ENCODE results near the gene CDC20B.
"Not testable (repeated sequence)": the region's sequence is repeated elsewhere in the genome, so short reads cannot be mapped to it uniquely, and the experiment has no call there.

The CDC20B gene

DNA sequence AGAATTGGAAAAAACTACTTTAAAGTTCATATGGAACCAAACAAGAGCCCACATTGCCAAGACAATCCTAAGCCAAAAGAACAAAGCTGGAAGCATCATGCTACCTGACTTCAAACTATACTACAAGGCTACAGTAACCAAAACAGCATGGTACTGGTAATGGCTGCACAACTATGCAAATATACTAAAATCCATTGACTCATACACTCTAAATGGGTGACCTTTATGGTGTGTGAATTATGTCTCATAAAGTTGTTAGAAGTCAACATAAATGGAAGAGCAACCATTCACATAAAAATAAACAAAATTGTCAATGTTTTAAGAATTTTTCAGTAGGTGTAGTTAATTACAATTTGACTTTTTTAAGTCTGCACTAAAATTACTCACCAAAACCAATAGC lies 71.8 kb downstream of the CDC20B start:
- not testable (repeated sequence) for H3K36me3 ChIP-seq (ENCODE audit: insufficient read depth, low read length); H3K27me3 ChIP-seq (ENCODE audit: control insufficient read depth in 1 of 2, insufficient read depth in 2 of 2, low read length in 2 of 2); H3K9ac ChIP-seq (ENCODE audit: low read length); H3K4me1 ChIP-seq (ENCODE audit: insufficient read depth, low read length); H3K9me3 ChIP-seq (ENCODE audit: low read length); H3K4me3 ChIP-seq (ENCODE audit: low read depth in 1 of 2, low read length in 2 of 2); H3K27ac ChIP-seq (ENCODE audit: low read depth, low read length)

- no peak overlapping the region for H3K4me3 ChIP-seq (ENCODE audit: low read depth in 1 of 2, low read length in 2 of 2)
- H3K4me1 ChIP-seq (ENCODE audit: insufficient read depth, low read length) = no peaks in the 10 kb centered on the region
- H3K9ac ChIP-seq (ENCODE audit: low read length) = no peak overlapping the region
- no peaks in the 10 kb centered on the region for H3K36me3 ChIP-seq (ENCODE audit: insufficient read depth, low read length)
- H3K9me3 ChIP-seq (ENCODE audit: low read length) = no peaks in the 10 kb centered on the region
- H3K27ac ChIP-seq (ENCODE audit: low read depth, low read length) = no peak overlapping the region
- H3K27me3 ChIP-seq (ENCODE audit: control insufficient read depth in 1 of 2, insufficient read depth in 2 of 2, low read length in 2 of 2) = no peaks in the 10 kb centered on the region
Observed at GRCh38 chr5:55096861-55097260, 76.1 kb downstream of the CDC20B start.

GRCh38 chr5:55096182-55096581 lies 76.8 kb downstream of the CDC20B start:
- Histone ChIP-seq H3K9me3 (ENCODE audit: low read length) (no peaks in the 10 kb centered on the region), H3K4me3 (ENCODE audit: low read depth in 1 of 2, low read length in 2 of 2) (no peak overlapping the region), H3K9ac (ENCODE audit: low read length) (no peak overlapping the region), H3K36me3 (ENCODE audit: insufficient read depth, low read length) (no peaks in the 10 kb centered on the region), H3K27ac (ENCODE audit: low read depth, low read length) (no peak overlapping the region), H3K4me1 (ENCODE audit: insufficient read depth, low read length) (no peaks in the 10 kb centered on the region), H3K27me3 (ENCODE audit: control insufficient read depth in 1 of 2, insufficient read depth in 2 of 2, low read length in 2 of 2) (no peaks in the 10 kb centered on the region)

DNA sequence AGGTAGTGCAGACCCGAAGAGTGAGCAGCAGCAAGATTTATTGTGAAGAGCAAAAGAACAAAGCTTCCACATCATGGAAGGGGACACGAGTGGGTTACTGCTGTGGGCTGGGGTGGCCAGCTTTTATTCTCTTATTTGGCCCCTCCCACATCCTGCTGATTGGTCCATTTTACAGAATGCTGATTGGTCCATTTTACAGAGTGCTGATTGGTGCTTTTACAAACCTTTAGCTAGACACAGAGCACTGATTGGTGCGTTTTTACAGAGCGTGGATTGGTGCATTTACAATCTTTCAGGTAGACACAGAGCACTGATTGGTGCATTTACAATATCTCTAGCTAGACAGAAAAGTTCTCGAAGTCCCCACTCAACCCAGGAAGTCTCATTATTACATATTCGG lies 82.0 kb downstream of the CDC20B start:
- not testable (repeated sequence) for H3K9me3 ChIP-seq (ENCODE audit: low read length); H3K4me1 ChIP-seq (ENCODE audit: insufficient read depth, low read length); H3K36me3 ChIP-seq (ENCODE audit: insufficient read depth, low read length)

DNA sequence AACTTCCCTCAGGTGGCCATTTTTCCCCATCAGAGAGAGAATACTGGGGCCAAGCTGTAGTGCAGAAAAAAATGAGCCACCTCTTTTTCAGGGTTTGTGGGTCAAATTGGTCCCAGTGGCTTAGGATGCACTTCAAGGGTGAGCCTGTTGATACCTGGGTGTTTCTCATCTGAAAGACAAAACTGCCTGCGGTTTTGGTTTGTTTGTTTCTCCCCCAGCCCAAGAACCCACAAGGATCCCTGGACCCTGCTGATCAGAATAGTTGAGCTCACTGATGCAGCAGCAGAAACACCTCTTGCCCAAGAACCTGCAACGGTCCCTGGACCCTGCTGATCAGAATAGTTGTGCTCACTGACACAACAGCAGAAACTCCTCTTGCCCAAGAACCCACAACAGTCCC lies 83.7 kb downstream of the CDC20B start:
- not testable (repeated sequence) for H3K4me1 ChIP-seq (ENCODE audit: insufficient read depth, low read length); H3K27me3 ChIP-seq (ENCODE audit: control insufficient read depth in 1 of 2, insufficient read depth in 2 of 2, low read length in 2 of 2)

More for the DNA sequence above, 82.0 kb downstream of the CDC20B start:
- not testable (repeated sequence) for H3K27ac ChIP-seq (ENCODE audit: low read depth, low read length); H3K27me3 ChIP-seq (ENCODE audit: control insufficient read depth in 1 of 2, insufficient read depth in 2 of 2, low read length in 2 of 2); H3K4me3 ChIP-seq (ENCODE audit: low read depth in 1 of 2, low read length in 2 of 2); H3K9ac ChIP-seq (ENCODE audit: low read length)

DNA sequence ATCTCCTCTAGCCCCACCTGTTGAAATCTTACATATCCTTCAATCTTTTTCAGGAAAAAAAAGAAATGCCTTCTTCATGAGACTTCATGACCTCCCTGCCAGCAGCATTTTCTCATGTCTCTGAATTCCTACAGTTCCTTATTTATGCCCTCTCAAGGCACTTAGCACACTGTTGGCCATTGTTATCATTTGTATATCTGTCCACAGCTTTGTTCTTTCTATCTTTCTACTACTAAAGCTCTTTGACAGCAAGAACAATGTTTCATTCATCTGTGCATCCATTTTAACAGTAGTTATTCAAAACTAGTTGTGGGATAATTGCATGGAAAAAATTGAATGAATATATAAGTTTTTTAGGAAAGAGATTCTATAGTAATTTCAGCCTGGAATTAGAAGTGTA lies 91.4 kb downstream of the CDC20B start:
- H3K4me3 ChIP-seq (ENCODE audit: low read depth in 1 of 2, low read length in 2 of 2) = no peak overlapping the region
- no peaks in the 10 kb centered on the region for H3K4me1 ChIP-seq (ENCODE audit: insufficient read depth, low read length)
- no peaks in the 10 kb centered on the region for H3K36me3 ChIP-seq (ENCODE audit: insufficient read depth, low read length)
- no peak overlapping the region for H3K9ac ChIP-seq (ENCODE audit: low read length)
- H3K27me3 ChIP-seq (ENCODE audit: control insufficient read depth in 1 of 2, insufficient read depth in 2 of 2, low read length in 2 of 2) = no peaks in the 10 kb centered on the region
- H3K9me3 ChIP-seq (ENCODE audit: low read length) = no peaks in the 10 kb centered on the region
- H3K27ac ChIP-seq (ENCODE audit: low read depth, low read length) = no peak overlapping the region

More for the DNA sequence above, 83.7 kb downstream of the CDC20B start:
- not testable (repeated sequence) for H3K9ac ChIP-seq (ENCODE audit: low read length); H3K36me3 ChIP-seq (ENCODE audit: insufficient read depth, low read length); H3K4me3 ChIP-seq (ENCODE audit: low read depth in 1 of 2, low read length in 2 of 2); H3K9me3 ChIP-seq (ENCODE audit: low read length); H3K27ac ChIP-seq (ENCODE audit: low read depth, low read length)

GRCh38 chr5:55073211-55073610 lies 99.8 kb downstream of the CDC20B start:
- Histone ChIP-seq H3K9me3 (ENCODE audit: low read length) (no peaks in the 10 kb centered on the region), H3K4me3 (ENCODE audit: low read depth in 1 of 2, low read length in 2 of 2) (no peak overlapping the region), H3K27ac (ENCODE audit: low read depth, low read length) (no peak overlapping the region)

DNA sequence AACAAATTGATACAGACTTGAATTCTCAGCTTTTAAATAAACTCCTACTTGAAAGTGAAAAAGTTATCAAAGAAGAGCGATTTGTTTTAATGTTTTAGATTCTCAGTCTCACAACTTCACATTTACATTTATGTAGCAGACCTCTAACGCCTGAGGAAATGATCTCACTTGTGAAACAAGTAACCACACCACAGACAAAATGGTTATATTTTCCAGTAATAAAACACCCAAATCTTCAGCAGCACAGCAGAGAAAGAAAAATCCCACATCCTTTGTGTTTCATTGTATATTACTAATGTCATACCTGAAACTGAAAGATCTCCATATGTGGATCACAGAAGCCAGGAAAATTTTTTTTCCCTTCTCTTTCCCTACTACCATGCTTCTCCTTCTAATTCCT lies 100.3 kb downstream of the CDC20B start:
- Histone ChIP-seq H3K4me3 (ENCODE audit: low read depth in 1 of 2, low read length in 2 of 2) (no peak overlapping the region), H3K4me1 (ENCODE audit: insufficient read depth, low read length) (no peaks in the 10 kb centered on the region), H3K36me3 (ENCODE audit: insufficient read depth, low read length) (no peaks in the 10 kb centered on the region), H3K27ac (ENCODE audit: low read depth, low read length) (no peak overlapping the region), H3K27me3 (ENCODE audit: control insufficient read depth in 1 of 2, insufficient read depth in 2 of 2, low read length in 2 of 2) (no peaks in the 10 kb centered on the region), H3K9ac (ENCODE audit: low read length) (no peak overlapping the region), H3K9me3 (ENCODE audit: low read length) (no peaks in the 10 kb centered on the region)

More at GRCh38 chr5:55073211-55073610, 99.8 kb downstream of the CDC20B start:
- no peaks in the 10 kb centered on the region for H3K4me1 ChIP-seq (ENCODE audit: insufficient read depth, low read length)
- H3K9ac ChIP-seq (ENCODE audit: low read length) = no peak overlapping the region
- no peaks in the 10 kb centered on the region for H3K27me3 ChIP-seq (ENCODE audit: control insufficient read depth in 1 of 2, insufficient read depth in 2 of 2, low read length in 2 of 2)
- H3K36me3 ChIP-seq (ENCODE audit: insufficient read depth, low read length) = no peaks in the 10 kb centered on the region

- no peaks in the 10 kb centered on the region for H3K9me3 ChIP-seq (ENCODE audit: low read length)
- no peak overlapping the region for H3K27ac ChIP-seq (ENCODE audit: low read depth, low read length)
- no peak overlapping the region for H3K9ac ChIP-seq (ENCODE audit: low read length)
- H3K4me1 ChIP-seq (ENCODE audit: insufficient read depth, low read length) = no peaks in the 10 kb centered on the region
- H3K36me3 ChIP-seq (ENCODE audit: insufficient read depth, low read length) = no peaks in the 10 kb centered on the region
- H3K4me3 ChIP-seq (ENCODE audit: low read depth in 1 of 2, low read length in 2 of 2) = no peak overlapping the region
- H3K27me3 ChIP-seq (ENCODE audit: control insufficient read depth in 1 of 2, insufficient read depth in 2 of 2, low read length in 2 of 2) = no peaks in the 10 kb centered on the region
Observed at GRCh38 chr5:55071413-55071812, 101.6 kb downstream of the CDC20B start.

DNA sequence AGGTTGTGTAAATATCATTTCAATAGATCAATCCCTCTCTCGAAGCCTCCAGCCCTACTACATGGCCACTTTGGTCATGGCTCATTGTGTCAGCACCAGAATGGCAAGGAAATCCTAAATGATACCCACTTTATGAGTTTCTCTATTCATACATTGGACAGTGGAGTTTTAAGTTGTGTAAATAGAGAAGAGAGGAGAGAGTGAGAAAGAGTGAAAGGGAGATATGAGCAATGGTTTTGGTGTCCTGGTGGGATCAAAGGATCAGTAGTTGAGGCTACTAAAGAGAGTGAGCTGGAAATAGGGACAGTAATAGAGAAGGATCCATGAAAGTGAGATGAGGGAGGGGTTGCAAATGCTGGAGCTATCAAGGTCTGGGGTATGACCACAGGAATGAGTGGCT lies 102.0 kb downstream of the CDC20B start:
- no peaks in the 10 kb centered on the region for H3K9me3 ChIP-seq (ENCODE audit: low read length)
- H3K4me1 ChIP-seq (ENCODE audit: insufficient read depth, low read length) = no peaks in the 10 kb centered on the region
- no peak overlapping the region for H3K9ac ChIP-seq (ENCODE audit: low read length)
- no peaks in the 10 kb centered on the region for H3K27me3 ChIP-seq (ENCODE audit: control insufficient read depth in 1 of 2, insufficient read depth in 2 of 2, low read length in 2 of 2)
- H3K27ac ChIP-seq (ENCODE audit: low read depth, low read length) = no peak overlapping the region
- no peak overlapping the region for H3K4me3 ChIP-seq (ENCODE audit: low read depth in 1 of 2, low read length in 2 of 2)
- no peaks in the 10 kb centered on the region for H3K36me3 ChIP-seq (ENCODE audit: insufficient read depth, low read length)

GRCh38 chr5:55066277-55066676 lies 106.7 kb downstream of the CDC20B start:
- H3K4me3 ChIP-seq (ENCODE audit: low read depth in 1 of 2, low read length in 2 of 2) = no peak overlapping the region
- H3K36me3 ChIP-seq (ENCODE audit: insufficient read depth, low read length) = no peaks in the 10 kb centered on the region
- no peaks in the 10 kb centered on the region for H3K4me1 ChIP-seq (ENCODE audit: insufficient read depth, low read length)
- no peaks in the 10 kb centered on the region for H3K9me3 ChIP-seq (ENCODE audit: low read length)
- H3K27me3 ChIP-seq (ENCODE audit: control insufficient read depth in 1 of 2, insufficient read depth in 2 of 2, low read length in 2 of 2) = no peaks in the 10 kb centered on the region
- H3K9ac ChIP-seq (ENCODE audit: low read length) = no peak overlapping the region
- H3K27ac ChIP-seq (ENCODE audit: low read depth, low read length) = no peak overlapping the region

DNA sequence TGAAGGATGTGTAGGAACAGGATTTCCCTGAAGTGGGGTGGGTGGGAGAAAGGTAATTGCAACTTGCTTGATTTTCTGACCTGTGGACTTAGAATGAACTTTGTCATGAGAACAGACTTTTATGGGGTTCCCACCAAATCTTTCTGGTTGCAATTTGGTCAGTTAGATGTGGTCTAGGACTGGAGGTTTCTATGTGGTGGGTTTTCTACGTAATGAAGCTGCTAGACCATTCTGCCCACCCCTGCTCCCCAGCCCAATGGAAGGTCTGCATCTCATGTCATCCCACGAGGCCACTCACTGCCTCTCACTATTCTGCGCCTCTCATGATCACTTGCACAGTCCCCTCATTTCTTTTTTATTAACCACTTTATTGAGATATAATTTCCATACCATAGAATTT lies 108.5 kb downstream of the CDC20B start:
- Histone ChIP-seq H3K4me1 (ENCODE audit: insufficient read depth, low read length) (no peaks in the 10 kb centered on the region), H3K27ac (ENCODE audit: low read depth, low read length) (no peak overlapping the region), H3K4me3 (ENCODE audit: low read depth in 1 of 2, low read length in 2 of 2) (no peak overlapping the region), H3K36me3 (ENCODE audit: insufficient read depth, low read length) (no peaks in the 10 kb centered on the region), H3K9ac (ENCODE audit: low read length) (no peak overlapping the region), H3K27me3 (ENCODE audit: control insufficient read depth in 1 of 2, insufficient read depth in 2 of 2, low read length in 2 of 2) (no peaks in the 10 kb centered on the region), H3K9me3 (ENCODE audit: low read length) (no peaks in the 10 kb centered on the region)
